HG03571 (cell line): ENCODE measurements around the gene FXR2.

Experiments used
- ATAC-seq: cut with Tn5 transposase; IDR thresholded peaks from one replicate; pipeline ENCODE4 v1.9.1; 2021; ENCODE audit not compliant: unreplicated experiment

FXR2 gene

DNA sequence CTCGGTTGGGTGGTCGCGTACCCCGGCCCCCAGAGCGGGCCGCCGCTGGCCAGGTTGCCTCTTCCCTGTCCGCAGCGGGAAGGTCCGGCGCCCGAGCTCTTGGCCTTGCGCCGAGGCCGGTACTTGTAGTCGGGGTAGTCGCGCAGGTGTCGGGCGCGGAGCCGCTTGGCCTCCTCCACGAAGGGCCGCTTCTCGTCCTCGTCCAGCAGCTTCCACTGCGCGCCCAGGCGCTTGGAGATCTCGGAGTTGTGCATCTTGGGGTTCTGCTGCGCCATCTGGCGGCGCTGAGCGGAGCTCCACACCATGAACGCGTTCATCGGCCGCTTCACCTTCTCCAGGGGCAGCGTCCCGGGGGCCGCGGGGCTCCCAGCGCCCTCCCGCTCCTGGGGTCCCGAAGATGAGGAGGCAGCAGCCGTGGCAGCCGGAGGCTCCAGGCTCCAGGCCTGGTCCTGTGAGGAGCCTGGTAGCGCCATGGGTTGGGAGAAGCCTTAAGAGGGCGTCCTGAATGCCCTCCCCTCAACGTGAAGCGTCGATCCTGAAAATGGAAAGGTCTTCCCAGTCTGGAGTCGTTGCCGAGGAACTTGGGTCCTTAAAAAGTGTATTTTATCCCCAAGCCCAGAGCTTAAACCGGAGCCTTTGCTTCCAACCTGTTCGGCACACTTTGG lies 25.4 kb downstream of the FXR2 start:
- ATAC-seq, result no peak

DNA sequence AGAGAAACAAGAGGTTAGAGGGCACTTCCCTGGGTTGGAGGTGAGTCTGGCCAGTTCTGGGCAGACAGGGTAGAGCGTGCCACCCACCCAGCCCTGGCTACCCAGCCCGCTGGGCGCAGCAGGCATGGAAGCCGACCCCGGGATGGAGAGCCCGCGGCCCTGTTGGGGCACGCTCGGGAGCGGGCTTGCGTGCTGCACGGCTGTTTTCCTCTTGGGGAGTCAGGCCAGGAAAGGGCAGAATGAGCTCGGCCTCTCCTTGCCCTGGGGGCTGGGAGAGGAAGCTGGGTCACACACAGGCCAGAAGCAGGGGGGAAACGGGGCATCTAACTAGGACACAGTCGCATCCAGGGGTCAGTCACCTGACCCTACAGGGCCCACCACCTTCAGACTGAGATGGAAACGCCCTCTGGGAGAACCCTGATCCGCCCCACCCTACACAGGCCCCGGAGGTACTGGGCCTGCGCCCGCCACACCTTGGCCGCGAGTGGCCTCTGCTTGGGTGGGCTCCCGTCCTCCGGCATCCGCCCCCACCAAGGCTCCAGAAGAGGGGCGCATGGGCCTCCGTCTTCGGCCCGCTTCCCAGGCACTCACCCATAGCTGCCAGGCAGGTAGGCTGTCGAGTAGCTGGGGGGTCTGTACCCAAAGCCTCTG lies 26.0 kb downstream of the FXR2 start:
- no peak for ATAC-seq

DNA sequence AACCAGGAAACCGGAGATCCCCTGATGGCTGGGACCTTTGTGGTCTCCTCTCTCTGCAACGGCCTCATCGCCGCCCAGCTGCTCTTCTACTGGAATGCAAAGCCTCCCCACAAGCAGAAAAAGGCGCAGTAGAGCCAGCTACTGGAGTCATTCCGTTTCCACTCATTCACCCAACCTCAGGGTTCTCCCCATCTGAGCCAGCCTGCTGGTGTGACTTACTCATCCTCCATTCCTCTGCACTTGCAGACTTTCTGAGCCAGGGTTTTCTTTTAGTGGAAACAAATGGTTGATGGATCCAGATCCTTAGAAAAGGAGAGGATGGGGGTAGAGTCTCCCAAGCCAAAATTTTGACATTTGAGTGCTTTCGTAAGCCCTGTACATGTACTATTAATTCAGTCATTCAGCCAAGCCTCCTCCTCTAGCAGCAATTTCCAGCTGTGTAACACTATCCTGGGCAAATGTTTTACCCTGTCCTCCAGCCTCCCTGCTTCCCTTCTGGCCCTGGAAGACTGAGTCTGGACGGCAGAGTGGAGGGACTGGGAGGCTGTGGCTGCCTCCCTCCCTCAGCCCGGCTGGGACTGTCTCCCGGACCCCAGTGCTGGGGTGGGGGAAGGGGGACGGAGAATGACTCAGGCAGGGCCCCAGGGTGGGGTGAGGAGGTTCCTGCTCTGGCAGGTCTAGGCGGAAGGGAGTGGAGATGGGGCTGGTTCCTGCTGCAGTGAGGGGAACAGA lies 27.1 kb downstream of the FXR2 start:
- no peak for ATAC-seq

DNA sequence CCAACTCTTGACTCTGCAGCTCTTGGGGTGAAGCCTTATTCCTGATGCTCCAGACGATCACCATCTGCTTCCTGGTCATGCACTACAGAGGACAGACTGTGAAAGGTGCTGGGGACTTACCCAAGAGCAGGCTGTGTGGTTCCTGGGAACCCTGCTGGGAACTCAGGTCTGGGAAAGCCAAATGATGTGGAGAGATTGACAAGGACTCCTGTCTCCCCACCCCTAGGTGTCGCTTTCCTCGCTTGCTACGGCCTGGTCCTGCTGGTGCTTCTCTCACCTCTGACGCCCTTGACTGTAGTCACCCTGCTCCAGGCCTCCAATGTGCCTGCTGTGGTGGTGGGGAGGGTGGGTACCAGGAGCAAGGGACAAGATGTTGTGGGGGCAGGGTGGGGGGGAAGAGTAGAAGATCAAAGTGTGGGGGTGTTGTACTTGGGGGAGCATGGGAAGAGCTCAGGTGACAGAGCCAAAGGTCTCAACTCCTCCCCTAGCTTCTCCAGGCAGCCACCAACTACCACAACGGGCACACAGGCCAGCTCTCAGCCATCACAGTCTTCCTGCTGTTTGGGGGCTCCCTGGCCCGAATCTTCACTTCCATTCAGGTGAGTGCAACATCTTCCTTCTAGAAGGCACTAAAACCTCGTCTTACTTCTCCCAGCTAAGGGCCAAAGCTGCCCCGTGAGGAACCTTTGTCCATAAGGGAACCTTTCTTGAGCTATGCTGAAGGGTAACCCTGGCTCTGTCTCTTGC lies 27.9 kb downstream of the FXR2 start:
- no peak for ATAC-seq

DNA sequence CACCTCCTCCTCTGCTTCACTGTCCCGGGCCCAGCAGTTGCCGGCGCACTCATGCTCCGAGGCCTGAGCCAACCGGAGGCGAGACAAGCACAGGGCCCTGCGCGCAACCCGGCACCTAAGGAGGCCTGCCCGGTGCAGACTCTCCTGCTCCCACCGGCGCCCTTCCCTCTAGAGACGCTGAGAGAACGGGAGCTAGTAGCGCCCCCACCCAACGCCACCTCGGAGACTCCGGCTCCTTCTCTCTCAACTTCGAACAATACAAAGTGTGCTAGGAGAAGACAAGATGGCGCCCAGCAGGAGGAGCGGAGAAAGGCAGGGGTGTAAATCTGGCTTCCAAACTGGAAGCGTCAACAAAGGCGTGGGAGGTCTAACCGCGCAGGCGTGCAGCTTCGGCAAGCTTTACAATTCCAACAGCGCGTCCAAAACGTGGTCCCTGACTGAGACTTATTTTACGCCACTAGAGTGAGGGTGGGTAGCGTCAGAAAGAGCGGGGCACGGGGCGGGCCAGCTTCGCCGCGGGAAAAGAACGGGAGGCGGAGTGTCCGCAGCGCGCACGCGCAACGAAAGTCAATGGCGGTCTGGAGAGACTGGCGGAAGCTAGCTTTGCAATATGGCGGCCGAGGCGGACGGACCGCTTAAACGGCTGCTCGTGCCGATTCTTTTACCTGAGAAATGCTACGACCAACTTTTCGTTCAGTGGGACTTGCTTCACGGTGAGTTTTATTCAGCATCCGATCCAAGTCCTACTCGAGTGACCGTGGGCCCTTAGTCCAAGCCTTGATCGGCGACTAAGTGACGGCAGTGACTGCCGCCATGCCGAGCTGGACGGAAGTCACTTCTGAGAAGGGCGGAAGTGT lies 31.2 kb downstream of the FXR2 start, which contains the start of gene MPDU1:
MPDU1 (plus strand) TSS at position 600 of the 857 bp plus-strand sequence; CDS start at position 611, 11 bp downstream.
- ATAC-seq, result peak; percentile 48

DNA sequence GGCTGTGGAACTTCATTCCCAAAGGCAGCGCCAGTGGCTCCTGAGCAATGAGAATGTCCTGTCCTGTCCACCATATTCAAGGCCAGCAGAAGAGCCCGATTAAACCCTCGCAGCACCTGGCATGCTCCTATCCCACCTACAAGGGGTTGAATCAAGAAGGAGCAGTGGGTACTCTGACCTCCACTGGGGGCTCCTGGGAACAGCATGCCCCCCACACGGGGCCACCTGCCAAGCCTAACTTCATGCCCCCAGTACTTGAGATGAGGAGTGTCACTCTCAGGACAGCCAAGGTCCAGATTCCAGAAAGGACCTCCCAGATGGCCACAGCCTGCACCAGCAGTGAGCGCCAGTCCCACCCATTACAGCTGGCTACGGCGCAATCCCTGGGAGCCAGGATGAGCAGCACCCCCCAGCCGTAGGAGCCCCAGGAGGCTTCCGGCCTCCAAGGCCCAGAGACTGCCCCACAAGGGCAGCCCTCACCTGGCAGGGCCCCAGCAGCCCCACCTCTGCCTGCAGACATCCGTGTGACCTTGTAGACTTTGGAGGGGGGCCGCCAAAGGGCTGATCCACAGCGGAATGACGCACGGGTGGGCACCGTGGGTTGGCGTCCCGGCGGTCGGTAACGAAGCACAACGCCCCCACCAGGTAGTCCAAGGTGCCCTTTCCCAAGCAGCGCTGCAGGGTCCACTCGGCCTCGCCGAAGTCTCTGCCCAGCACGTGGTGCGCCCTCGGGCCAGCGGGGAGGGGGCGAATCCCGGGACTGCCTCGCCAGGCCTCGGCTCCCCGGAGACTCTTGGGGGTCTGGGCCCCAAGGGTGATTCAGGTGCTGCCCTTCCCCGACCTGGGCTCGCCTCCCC lies 32.1 kb downstream of the FXR2 start:
- ATAC-seq, result no peak

DNA sequence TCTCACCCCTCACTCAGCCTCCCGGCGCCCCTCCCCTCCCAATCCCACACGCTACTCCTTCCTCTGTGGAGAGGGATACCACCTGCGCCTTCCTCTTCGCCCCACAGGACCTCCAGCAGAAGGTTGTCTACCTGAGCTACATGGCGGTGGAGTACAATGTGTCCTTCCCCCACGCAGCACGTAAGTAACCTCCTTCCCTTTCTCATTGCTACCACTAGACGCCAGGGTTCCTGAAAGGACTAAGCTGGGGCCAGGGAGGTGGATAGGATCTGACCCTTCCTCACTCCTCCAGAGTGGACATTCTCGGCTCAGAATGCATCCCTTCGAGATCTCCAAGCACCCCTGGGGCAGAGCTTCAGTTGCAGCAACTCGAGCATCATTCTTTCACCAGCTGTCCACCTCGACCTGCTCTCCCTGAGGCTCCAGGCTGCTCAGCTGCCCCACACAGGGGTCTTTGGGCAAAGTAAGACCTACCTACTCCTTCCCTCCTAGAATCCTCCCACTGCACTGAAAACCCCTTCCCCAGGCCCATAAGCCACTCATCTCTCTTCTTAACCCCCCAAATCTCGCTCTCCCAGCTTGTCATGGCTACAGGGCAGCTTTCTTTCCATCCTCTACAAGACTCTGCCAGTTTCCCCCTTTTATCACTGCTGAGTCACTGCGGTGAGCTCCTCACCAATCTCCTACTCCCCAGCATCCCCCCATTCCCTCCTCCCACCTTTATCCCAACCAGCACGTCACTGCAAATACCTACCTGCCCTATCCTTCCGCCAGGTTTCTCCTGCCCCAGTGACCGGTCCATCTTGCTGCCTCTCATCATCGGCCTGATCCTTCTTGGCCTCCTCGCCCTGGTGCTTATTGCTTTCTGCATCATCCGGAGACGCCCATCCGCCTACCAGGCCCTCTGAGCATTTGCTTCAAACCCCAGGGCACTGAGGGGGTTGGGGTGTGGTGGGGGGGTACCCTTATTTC lies 33.8 kb downstream of the FXR2 start:
- no peak for ATAC-seq

DNA sequence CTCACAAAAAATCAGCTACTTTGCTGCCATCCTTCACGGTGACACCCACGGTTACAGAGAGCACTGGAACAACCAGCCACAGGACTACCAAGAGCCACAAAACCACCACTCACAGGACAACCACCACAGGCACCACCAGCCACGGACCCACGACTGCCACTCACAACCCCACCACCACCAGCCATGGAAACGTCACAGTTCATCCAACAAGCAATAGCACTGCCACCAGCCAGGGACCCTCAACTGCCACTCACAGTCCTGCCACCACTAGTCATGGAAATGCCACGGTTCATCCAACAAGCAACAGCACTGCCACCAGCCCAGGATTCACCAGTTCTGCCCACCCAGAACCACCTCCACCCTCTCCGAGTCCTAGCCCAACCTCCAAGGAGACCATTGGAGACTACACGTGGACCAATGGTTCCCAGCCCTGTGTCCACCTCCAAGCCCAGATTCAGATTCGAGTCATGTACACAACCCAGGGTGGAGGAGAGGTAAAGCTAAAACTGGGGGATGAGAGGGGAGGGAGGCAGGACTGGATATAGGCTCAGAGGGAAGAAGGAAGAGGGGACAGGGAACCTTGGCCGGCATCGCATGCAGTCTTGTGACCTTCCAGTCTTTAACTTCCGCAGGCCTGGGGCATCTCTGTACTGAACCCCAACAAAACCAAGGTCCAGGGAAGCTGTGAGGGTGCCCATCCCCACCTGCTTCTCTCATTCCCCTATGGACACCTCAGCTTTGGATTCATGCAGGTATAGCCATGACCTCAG lies 34.7 kb downstream of the FXR2 start:
- ATAC-seq, result no peak

DNA sequence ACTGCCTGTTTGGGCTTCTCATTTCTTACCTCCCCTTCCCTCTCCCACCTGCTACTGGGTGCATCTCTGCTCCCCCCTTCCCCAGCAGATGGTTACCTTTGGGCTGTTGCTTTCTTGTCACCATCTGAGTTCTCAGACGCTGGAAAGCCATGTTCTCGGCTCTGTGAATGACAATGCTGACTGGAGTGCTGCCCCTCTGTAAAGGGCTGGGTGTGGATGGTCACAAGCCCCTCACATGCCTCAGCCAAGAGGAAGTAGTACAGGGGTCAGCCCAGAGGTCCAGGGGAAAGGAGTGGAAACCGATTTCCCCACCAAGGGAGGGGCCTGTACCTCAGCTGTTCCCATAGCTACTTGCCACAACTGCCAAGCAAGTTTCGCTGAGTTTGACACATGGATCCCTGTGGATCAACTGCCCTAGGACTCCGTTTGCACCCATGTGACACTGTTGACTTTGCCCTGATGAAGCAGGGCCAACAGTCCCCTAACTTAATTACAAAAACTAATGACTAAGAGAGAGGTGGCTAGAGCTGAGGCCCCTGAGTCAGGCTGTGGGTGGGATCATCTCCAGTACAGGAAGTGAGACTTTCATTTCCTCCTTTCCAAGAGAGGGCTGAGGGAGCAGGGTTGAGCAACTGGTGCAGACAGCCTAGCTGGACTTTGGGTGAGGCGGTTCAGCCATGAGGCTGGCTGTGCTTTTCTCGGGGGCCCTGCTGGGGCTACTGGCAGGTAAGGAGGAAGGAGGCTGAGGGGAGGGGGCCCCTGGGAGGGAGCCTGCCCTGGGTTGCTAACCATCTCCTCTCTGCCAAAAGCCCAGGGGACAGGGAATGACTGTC lies 35.5 kb downstream of the FXR2 start, which contains the start of gene CD68:
CD68 (plus strand) TSS at position 638 of the 833 bp plus-strand sequence; CDS start at position 678, 40 bp downstream.
- peak; percentile 41 for ATAC-seq

DNA sequence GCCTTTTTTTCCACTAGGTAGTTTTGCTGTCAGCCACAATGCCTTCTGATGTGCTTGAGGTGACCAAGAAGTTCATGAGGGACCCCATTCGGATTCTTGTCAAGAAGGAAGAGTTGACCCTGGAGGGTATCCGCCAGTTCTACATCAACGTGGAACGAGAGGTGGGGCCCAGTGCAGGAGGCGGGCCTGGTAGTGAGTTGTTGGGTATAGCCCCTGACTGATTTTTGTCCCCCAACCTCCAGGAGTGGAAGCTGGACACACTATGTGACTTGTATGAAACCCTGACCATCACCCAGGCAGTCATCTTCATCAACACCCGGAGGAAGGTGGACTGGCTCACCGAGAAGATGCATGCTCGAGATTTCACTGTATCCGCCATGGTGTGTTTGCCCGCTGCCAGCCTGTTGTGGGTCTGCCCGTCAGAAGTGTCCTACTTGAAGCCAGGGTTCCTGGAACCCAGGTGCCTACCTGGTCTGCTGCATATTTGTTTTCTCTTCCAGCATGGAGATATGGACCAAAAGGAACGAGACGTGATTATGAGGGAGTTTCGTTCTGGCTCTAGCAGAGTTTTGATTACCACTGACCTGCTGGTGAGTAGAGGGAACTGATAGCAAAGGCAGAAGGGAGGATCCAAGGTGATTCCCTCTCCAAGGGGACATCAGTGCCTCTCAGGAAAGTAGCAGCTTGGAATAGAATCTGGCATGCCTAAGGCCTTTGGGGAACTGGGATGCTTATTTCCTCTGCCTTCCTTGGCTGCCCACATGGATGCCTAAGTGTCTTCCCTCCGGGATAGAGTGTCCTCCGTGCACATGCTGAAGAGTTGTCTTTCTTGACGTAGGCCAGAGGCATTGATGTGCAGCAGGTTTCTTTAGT lies 37.1 kb downstream of the FXR2 start:
- no peak for ATAC-seq

DNA sequence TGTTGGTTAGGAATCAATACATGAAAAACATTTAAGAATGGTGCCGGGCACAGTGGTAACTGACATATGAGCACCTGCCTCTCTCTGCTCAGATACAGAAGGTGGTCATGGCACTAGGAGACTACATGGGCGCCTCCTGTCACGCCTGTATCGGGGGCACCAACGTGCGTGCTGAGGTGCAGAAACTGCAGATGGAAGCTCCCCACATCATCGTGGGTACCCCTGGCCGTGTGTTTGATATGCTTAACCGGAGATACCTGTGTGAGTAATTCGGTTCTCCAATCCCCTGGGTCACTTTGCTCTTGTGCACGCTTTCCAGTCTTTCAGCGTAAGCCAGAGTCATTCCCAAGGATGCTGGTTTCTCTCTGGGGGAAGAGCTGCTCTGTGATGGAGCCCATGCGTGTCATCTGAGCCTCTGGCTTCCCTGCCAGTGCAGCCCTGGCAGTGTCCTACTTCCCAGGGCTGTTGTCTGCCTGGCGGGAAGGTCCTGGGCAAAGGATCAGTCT lies 38.2 kb downstream of the FXR2 start:
- ATAC-seq, result no peak

DNA sequence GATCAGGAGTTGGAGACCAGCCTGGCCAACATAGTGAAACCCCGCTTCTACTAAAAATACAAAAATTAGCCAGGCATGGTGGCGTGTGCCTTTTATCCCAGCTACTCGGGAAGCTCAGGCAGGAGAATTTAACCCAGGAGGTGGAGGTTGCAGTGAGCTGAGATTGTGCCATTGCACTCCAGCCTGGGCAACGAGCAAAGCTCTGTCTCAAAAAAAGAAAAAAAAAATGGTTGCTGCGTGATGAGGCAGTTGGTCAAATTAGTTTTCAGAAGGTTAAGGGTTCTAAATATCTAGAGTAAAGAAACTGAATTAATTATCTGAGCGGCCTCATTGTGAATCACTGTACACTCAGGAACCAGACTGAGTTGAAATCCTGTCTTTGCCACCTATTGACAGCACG lies 38.7 kb downstream of the FXR2 start:
- ATAC-seq, result no peak

DNA sequence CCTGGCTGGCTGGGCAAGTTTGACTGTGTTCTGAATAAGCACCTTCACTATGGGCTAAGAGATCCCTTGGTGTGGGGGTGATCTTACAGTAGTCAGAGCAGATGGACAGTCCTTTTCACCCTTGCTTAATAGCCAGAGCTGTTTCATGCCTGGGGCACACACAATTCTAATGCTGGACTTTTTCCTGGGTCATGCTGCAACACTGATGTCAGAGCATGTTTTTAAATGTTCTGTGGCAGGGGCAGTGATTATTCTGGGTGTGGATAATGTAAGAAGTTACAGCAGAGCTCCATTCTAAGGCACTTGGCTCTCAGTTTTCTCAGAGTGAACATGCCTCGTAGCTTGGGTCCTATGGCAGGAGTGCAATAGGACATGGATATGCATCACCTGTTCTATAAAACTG lies 39.2 kb downstream of the FXR2 start:
- no peak for ATAC-seq

DNA sequence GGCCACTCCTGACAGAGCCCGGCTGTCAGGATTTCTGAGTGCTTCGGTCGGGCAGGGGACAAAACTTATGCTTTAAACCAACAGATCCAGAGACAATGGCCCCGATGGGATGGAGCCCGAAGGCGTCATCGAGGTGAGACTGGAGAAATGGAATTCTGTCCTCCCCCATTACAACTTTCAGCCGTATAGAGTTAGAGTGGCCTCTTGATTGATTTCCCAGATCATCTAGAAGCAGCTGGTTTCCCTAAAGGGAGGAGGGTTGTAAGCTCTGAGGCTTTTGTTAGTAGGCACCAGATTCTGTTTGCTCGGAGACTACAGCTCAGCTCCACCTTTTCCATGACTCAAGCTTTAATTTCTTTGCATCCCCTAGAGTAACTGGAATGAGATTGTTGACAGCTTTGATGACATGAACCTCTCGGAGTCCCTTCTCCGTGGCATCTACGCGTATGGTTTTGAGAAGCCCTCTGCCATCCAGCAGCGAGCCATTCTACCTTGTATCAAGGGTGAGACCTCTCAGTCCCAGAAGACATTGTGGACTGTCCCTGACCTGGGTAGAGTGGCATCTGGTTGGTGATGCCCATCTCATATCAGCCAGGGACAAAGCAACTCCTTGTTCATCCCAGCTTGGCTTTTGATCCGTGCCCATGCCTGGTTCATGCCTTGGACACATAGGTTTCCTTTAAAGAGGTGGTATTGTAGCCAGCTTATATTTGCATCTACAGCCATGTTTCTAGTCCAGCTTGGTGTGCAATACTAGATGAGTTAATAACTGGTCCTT lies 40.3 kb downstream of the FXR2 start:
- no peak for ATAC-seq
